ENCODE results near the gene ALOX12B.

DNA sequence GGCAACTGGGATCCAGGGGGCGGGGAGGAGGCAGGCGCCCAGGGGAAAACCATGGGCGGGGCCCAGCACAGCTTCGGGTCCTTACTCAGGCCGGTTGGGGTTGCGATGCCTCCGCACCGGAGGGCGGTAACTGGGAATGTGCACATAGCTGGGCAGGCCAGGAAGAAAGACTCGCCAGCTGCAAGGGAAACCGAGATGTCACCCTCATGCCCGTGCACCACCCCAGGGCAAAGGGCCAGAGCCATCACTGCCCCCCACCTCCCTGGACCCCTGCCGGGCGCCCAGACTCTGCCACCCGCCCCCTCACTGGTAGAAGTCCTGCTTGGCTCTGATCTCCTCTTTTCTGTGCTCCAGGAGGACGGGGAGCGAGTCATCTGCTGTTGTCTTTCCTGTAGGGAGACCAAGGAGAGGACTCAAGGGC lies 6.7 kb downstream of the ALOX12B start:
- TF ChIP-seq POLR2AphosphoS5 (IDR thresholded peaks at IDR 0.05; ENCODE audit: low read depth, low read length): no peak
- TF ChIP-seq TAF1 (IDR thresholded peaks at IDR 0.05; ENCODE audit: borderline replicate concordance, low read depth, low read length): no peak
- no peak for TF ChIP-seq POLR2A (IDR thresholded peaks at IDR 0.05; ENCODE audit: low read depth, low read length)
